Endothelial cell (in vitro differentiated cells): Measurements from ENCODE around the gene SLC26A3. TPM values are rescaled to one million over a fixed set of nuclear protein-coding genes. Genes with fewer than 3 reads are reported as not detected.

Experiments used
- DNase-seq: peaks from one replicate; pipeline ENCODE4 v3.0.0; 2021; ENCODE audit warnings: low spot score
- H3K27ac Mint-ChIP-seq: one replicate; pipeline ENCODE4 v1.8.0; 2021; ENCODE audit warnings: mixed read lengths, inconsistent platforms; ENCODE audit not compliant: unreplicated experiment
- H3K27me3 Mint-ChIP-seq: one replicate; pipeline ENCODE4 v1.8.0; 2021; ENCODE audit warnings: mild to moderate bottlenecking, moderate library complexity, mixed read lengths, inconsistent platforms; ENCODE audit not compliant: unreplicated experiment
- H3K36me3 Mint-ChIP-seq: one replicate; pipeline ENCODE4 v1.8.0; 2021; ENCODE audit warnings: mild to moderate bottlenecking, low read depth, mixed read lengths, inconsistent platforms; ENCODE audit not compliant: unreplicated experiment
- H3K4me1 Mint-ChIP-seq: one replicate; pipeline ENCODE4 v1.8.0; 2021; ENCODE audit warnings: mild to moderate bottlenecking, mixed read lengths, inconsistent platforms; ENCODE audit not compliant: unreplicated experiment
- H3K4me3 Mint-ChIP-seq: one replicate; pipeline ENCODE4 v1.8.0; 2021; ENCODE audit warnings: mild to moderate bottlenecking, mixed read lengths, inconsistent platforms; ENCODE audit not compliant: unreplicated experiment
- H3K9me3 Mint-ChIP-seq: one replicate; pipeline ENCODE4 v1.8.0; 2021; ENCODE audit warnings: mixed read lengths, inconsistent platforms; ENCODE audit not compliant: unreplicated experiment
- total RNA-seq: library from RNA; stranded (reverse); fragmentation: NEBNext Ultra II Directional; extraction: Animal tissue kit (Norgen Biotek cat#: 25700); gene quantifications from one replicate; pipeline ENCODE4 v1.2.1, GENCODE V29; 2021; ENCODE audit not compliant: unreplicated experiment
- TF ChIP-seq, protein P1 (sequence below): fragments of 200-600 bp; sonication (generic); IDR thresholded peaks from one replicate; pipeline ENCODE4 v1.5.0; 2021; ENCODE audit warnings: antibody characterized with exemption; ENCODE audit not compliant: unreplicated experiment

SLC26A3 gene
- total RNA-seq, 1 donor from 2014 or later: not detected

DNA sequence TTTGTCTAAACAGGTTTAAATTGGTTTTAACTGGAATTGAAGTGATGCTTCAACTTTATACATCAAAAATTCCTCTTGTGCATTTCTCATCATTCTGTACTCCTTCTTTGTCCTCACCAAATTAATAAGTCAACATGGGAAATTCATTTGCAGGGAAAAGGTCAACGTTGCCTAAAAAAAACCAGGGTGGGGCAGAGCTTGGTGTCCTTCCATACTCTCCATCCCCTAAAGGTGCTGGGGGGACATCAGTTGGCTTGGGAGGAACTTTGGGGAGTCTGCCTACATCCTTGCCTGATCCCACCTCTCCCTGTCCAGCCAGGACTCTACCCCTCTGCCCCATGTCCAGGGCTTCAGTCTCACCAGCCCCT, 34.1 kb upstream of the SLC26A3 start:
- H3K27me3 Mint-ChIP-seq: peaks cover 6% of the 10 kb centered on the region
- no peaks in the 10 kb centered on the region for H3K4me1 Mint-ChIP-seq
- H3K36me3 Mint-ChIP-seq: peaks cover 3% of the 10 kb centered on the region
- H3K4me3 Mint-ChIP-seq: no peak overlapping the region
- H3K9me3 Mint-ChIP-seq: no peaks in the 10 kb centered on the region
- H3K27ac Mint-ChIP-seq: no peak overlapping the region
- no peak for DNase-seq
- TF ChIP-seq, protein P1, sequence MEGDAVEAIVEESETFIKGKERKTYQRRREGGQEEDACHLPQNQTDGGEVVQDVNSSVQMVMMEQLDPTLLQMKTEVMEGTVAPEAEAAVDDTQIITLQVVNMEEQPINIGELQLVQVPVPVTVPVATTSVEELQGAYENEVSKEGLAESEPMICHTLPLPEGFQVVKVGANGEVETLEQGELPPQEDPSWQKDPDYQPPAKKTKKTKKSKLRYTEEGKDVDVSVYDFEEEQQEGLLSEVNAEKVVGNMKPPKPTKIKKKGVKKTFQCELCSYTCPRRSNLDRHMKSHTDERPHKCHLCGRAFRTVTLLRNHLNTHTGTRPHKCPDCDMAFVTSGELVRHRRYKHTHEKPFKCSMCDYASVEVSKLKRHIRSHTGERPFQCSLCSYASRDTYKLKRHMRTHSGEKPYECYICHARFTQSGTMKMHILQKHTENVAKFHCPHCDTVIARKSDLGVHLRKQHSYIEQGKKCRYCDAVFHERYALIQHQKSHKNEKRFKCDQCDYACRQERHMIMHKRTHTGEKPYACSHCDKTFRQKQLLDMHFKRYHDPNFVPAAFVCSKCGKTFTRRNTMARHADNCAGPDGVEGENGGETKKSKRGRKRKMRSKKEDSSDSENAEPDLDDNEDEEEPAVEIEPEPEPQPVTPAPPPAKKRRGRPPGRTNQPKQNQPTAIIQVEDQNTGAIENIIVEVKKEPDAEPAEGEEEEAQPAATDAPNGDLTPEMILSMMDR: no peak

DNA sequence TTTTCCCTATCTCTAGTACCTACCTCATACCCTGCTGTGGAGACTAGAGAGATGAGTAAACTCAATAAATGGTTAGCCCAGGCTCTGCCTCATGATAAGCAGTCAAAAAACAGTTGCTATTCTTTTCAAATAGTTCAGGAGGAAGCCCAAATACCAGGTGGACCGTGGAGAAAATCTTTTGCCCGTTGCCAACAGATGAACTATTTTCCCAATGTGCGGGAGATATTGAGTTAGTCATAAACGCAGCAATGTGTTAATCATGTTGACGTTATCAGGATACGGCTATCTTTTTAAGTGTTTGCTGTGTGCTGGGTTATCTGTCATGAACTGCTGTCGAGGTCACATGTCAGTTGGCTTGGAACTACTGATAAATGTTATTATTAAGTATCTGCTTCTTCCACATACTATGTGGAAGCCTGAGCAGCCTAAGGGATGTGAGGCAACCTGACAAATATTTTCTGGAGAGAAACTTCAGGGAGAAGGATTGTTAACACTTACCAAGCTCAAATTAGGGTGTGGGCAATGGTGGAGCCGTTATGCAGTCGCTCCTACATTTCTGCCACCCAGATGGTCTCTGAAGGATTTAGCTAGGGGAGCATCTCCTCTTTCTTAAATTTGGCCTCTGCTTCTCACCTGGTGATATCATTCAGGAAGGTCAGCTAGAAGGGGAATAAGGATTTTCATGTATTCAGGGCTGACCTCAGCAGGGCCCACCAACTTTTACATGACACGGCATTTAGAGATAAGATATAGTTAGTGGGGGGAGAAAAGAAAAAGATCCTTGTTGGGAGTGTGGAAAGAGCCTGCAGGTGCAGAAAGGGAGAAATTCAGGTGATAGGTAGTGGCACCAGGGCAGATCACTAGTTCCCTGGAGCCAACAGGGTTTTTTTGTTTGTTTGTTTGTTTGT, 33.5 kb upstream of the SLC26A3 start:
- TF ChIP-seq, protein P1: no peak
- H3K27me3 Mint-ChIP-seq: peaks cover 7% of the 10 kb centered on the region

DNA sequence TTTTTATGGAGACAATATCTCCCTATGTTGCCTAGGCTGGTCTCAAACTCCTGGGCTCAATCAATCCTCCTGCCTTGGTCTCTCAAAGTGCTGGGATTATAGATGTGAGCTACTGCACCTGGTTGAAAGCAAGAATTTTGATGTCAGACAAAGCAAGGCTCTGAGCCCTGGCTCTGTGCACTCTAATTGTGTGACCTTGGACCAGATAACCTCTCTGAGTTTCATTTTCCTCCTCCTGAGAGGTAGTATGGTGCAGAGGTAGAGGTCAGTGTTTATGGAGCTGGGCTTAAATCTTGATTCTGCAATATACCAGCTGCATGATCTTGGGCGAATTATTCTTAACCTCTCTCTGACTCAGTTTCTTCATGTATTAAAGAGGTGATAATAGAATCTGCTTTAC, 31.4 kb upstream of the SLC26A3 start:
- H3K27me3 Mint-ChIP-seq: peaks cover 10% of the 10 kb centered on the region
- TF ChIP-seq, protein P1: no peak
- H3K9me3 Mint-ChIP-seq: no peaks in the 10 kb centered on the region
- H3K4me3 Mint-ChIP-seq: no peak overlapping the region
- H3K4me1 Mint-ChIP-seq: no peaks in the 10 kb centered on the region
- no peak overlapping the region for H3K27ac Mint-ChIP-seq
- H3K36me3 Mint-ChIP-seq: no peaks in the 10 kb centered on the region
- no peak for DNase-seq

More for the DNA sequence above, 33.5 kb upstream of the SLC26A3 start:
- no peak for DNase-seq
- no peak overlapping the region for H3K27ac Mint-ChIP-seq
- H3K4me1 Mint-ChIP-seq: no peaks in the 10 kb centered on the region
- H3K36me3 Mint-ChIP-seq: peaks cover 3% of the 10 kb centered on the region
- H3K9me3 Mint-ChIP-seq: no peaks in the 10 kb centered on the region
- no peak overlapping the region for H3K4me3 Mint-ChIP-seq

DNA sequence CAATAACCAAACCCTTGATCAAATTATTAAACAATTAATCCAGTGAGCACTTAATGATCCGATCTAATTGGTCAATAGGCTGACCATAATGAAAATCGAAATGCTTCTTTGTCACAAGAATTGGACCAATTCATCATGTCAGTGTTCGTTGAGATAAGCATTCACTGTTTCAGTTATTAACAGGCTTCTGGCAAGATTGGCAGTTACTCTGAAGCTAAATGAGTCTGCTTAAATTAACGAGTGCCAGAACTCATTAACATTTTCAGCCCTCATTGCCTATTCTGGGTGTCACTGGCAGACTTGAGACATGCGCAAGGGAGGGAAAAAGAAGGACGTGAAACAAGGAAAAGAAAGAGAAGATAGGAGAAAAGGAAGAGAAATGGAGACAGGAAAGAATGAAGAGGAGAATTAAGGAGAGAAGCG, 30.7 kb upstream of the SLC26A3 start:
- Mint-ChIP-seq H3K4me3 (no peak overlapping the region), H3K4me1 (no peaks in the 10 kb centered on the region), H3K27me3 (peaks cover 10% of the 10 kb centered on the region), H3K9me3 (no peaks in the 10 kb centered on the region), H3K36me3 (no peaks in the 10 kb centered on the region), H3K27ac (no peak overlapping the region)
- TF ChIP-seq, protein P1: no peak
- DNase-seq: no peak

DNA sequence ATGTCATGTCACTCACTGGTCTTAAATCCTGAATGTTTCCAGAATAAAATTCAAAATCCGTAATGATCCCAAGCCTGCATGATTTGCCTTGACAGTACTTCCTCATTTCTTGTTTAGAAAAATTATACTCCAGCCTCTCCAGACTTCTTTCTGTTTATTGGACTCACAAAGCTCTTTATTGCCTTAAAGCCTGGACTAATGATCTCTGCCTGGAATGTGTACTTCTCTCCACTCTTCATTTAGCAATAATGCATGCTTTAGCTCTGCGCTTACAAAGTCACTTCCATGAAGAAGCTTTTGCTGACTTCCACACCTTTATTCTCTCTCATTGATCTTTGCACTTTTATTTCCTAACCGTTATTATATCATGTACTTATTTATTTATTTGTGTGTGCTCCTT, 27.4 kb upstream of the SLC26A3 start:
- TF ChIP-seq, protein P1: no peak
- Mint-ChIP-seq H3K36me3 (no peaks in the 10 kb centered on the region), H3K9me3 (no peaks in the 10 kb centered on the region), H3K4me3 (no peak overlapping the region), H3K27ac (no peak overlapping the region), H3K27me3 (peaks cover 5% of the 10 kb centered on the region), H3K4me1 (no peaks in the 10 kb centered on the region)
- DNase-seq: no peak
